HepG2 (cell line): ENCODE results near the gene CTDSP1. TPM values are rescaled to one million over a fixed set of nuclear protein-coding genes. Genes with fewer than 3 reads are reported as not detected.
A peak's percentile ranks its signal among the peaks of the same experiment; 100 is the strongest.

Experiments used
- CCAR2 ChIP-seq: fragments of 200-400 bp; formaldehyde crosslinking; optimal IDR thresholded peaks from 2 replicates; pipeline ENCODE3; 2018; ENCODE audit warnings: low read depth, mild to moderate bottlenecking, low read length, moderate library complexity
- CENPX ChIP-seq: sonication (generic); formaldehyde crosslinking; IDR thresholded peaks from 2 replicates; pipeline ENCODE4 v1.9.0; 2021; ENCODE audit warnings: mild to moderate bottlenecking, missing genetic modification reagents, moderate library complexity
- CHCHD3 ChIP-seq: sonication (generic); formaldehyde crosslinking; IDR thresholded peaks from 2 replicates; pipeline ENCODE4 v1.8.0; 2022; ENCODE audit warnings: mild to moderate bottlenecking, missing genetic modification reagents, moderate library complexity
- GATA4 ChIP-seq: sonication (generic); IDR thresholded peaks from 2 replicates; pipeline ENCODE4 v1.6.1; 2016; ENCODE audit warnings: antibody characterized with exemption, low read depth, borderline replicate concordance
- HMG20B ChIP-seq: conservative IDR thresholded peaks from 2 replicates; pipeline ENCODE4 v1.6.1; 2016; ENCODE audit warnings: missing genetic modification reagents, missing compliant biosample characterization
- IKZF1 ChIP-seq: fragments of 450-650 bp; IDR thresholded peaks from 2 replicates; pipeline ENCODE4 v1.7.1; 2016
- MATR3 ChIP-seq: sonication (generic); formaldehyde crosslinking; IDR thresholded peaks from 2 replicates; pipeline ENCODE4 v1.4.0; 2020; ENCODE audit warnings: missing genetic modification reagents
- NFE2 ChIP-seq: sonication (generic); formaldehyde crosslinking; IDR thresholded peaks from 2 replicates; pipeline ENCODE4 v1.4.0; 2020; ENCODE audit warnings: missing genetic modification reagents
- NR2F1 ChIP-seq, 2 experiments: fragments of 450-650 bp in 1 of 2; formaldehyde crosslinking in 1 of 2; IDR thresholded peaks; 2 replicates each; pipeline versions ENCODE4 v1.5.0 to v1.6.1; 2016 to 2020; ENCODE audit warnings: mild to moderate bottlenecking in 1 of 2, missing compliant biosample characterization in 1 of 2, missing genetic modification reagents in 1 of 2, moderate library complexity in 1 of 2
- SNAPC4 ChIP-seq: sonication (generic); formaldehyde crosslinking; IDR thresholded peaks from 2 replicates; pipeline ENCODE4 v1.4.0; 2020; ENCODE audit warnings: mild to moderate bottlenecking, missing genetic modification reagents
- SUZ12 ChIP-seq: fragments of 150-350 bp; IDR thresholded peaks from 2 replicates; pipeline ENCODE4 v1.6.1; 2014; ENCODE audit warnings: low read depth, low read length
- TCF7 ChIP-seq: sonication (generic); IDR thresholded peaks from 2 replicates; pipeline ENCODE4 v1.6.1; 2016; ENCODE audit warnings: antibody characterized with exemption, low read depth
- TEAD2 ChIP-seq: sonication (generic); formaldehyde crosslinking; IDR thresholded peaks from 2 replicates; pipeline ENCODE4 v1.9.0; 2021; ENCODE audit warnings: missing genetic modification reagents
- THRA ChIP-seq: sonication (generic); formaldehyde crosslinking; IDR thresholded peaks from 2 replicates; pipeline ENCODE4 v1.4.0; 2020; ENCODE audit warnings: missing genetic modification reagents, borderline replicate concordance
- ZNF354B ChIP-seq: sonication (generic); formaldehyde crosslinking; IDR thresholded peaks from 2 replicates; pipeline ENCODE4 v1.8.0; 2022; ENCODE audit warnings: mild to moderate bottlenecking, missing genetic modification reagents
- ZNF432 ChIP-seq: sonication (generic); formaldehyde crosslinking; IDR thresholded peaks from 2 replicates; pipeline ENCODE4 v1.5.0; 2020; ENCODE audit warnings: missing genetic modification reagents, mild to moderate bottlenecking, borderline replicate concordance
- ZNF44 ChIP-seq: sonication (generic); formaldehyde crosslinking; IDR thresholded peaks from 2 replicates; pipeline ENCODE4 v1.5.1; 2020; ENCODE audit warnings: mild to moderate bottlenecking, missing genetic modification reagents
- ZNF720 ChIP-seq: sonication (generic); formaldehyde crosslinking; IDR thresholded peaks from 2 replicates; pipeline ENCODE4 v1.4.0; 2020; ENCODE audit warnings: missing genetic modification reagents
- ZSCAN29 ChIP-seq: sonication (generic); formaldehyde crosslinking; conservative IDR thresholded peaks from 2 replicates; pipeline ENCODE4 v1.4.0; 2020; ENCODE audit warnings: mild to moderate bottlenecking, missing genetic modification reagents
- polyA plus RNA-seq, 8 experiments: library from polyadenylated mRNA; depleted of rRNA in 3 of 8; stranded (reverse) in 7 of 8; unstranded in 1 of 8; fragments of >200 nt; fragmentation: Illumina TruSeq in 4 of 8; extraction: Trizol in 4 of 8; gene quantifications; 2 replicates each; pipeline versions ENCODE4 v1.2.1 to v1.2.3, GENCODE V29; 2011 to 2016; ENCODE audit warnings: low read depth in 4 of 8, missing spikeins in 1 of 8, mixed read lengths in 1 of 8; ENCODE audit not compliant: insufficient read depth in 1 of 8
- total RNA-seq, 5 experiments: library from RNA; depleted of rRNA; stranded (reverse); fragments of >200 nt; fragmentation: Illumina TruSeq; extraction: Trizol; gene quantifications; 2 replicates each; pipeline ENCODE4 v1.2.3, GENCODE V29; 2016; ENCODE audit warnings: low read depth in 1 of 5
- TF ChIP-seq, protein P1 (sequence below): sonication (generic); formaldehyde crosslinking; IDR thresholded peaks from 2 replicates; pipeline ENCODE4 v1.4.0; 2020; ENCODE audit warnings: mild to moderate bottlenecking, missing genetic modification reagents
- TF ChIP-seq, protein P2 (sequence below): sonication (generic); formaldehyde crosslinking; IDR thresholded peaks from 2 replicates; pipeline ENCODE4 v1.5.0; 2020; ENCODE audit warnings: mild to moderate bottlenecking, missing genetic modification reagents

Gene CTDSP1
- total and polyA plus RNA-seq, 2 of the 13 experiments (the other 11 are each of a cell fraction or from before 2014, with no cell fraction given) = 91.0 to 268 TPM

DNA sequence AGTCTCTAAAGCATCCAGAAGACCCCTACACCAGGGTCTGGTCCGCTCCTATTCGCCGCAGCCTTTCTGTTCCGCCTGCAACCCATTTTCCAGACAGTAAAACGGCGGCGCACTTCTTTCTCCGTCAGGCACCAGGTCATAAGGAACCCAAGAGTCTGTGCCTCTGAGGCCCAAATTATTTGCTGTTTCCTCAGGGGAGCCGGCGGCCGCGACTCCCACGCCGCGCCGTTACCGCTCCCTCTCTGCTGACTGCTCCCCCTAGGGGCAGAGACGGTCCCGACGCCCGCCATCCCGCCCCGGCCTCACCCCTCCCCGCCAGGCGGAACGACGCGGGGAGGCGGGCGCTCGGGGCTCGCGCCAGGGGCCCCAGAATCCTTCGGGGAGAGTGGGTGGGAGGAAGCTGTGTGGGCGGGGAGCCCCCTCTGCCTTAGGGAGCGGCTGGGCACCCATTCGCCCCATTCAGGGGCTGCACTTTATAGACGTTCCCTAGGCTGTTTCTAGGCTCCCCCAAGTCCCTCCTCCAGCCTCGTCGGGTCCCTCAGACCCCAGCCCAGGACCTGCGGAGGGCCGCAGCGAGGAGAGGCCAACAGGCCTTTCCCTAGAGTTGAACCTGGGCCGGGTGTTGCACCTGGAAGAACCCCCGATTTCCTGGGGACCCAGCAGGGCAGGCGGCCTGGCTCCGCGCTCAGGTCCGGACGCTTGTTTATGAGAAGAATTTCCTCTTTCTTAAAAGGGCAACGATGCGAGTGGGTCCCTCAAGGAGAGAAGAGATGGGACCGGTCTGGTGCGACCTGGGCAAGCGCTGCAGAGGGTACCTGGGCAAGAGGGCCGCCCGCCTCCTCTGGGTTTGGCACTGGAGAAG is 3.6 kb upstream of the CTDSP1 start (continued):
- peak; percentile 83; the same call in 1 of the 2 replicates for TF ChIP-seq SNAPC4 (CRISPR knock-in tag)
- TF ChIP-seq TEAD2 (CRISPR knock-in tag) = 0 out of 2 replicates have a peak, but pooled peaks have one; percentile 47
- no peak for TF ChIP-seq ZNF354B (CRISPR knock-in tag)
- peak; percentile 29; the same call in 1 of the 2 replicates for TF ChIP-seq HMG20B
- TF ChIP-seq ZSCAN29 = peak; percentile 93
- TF ChIP-seq ZNF432 (CRISPR knock-in tag) = no peak
- TF ChIP-seq CENPX = no peak
- no peak for TF ChIP-seq NFE2 (CRISPR knock-in tag)
- peak; percentile 86 for TF ChIP-seq THRA
- TF ChIP-seq ZNF44 (CRISPR knock-in tag) = no peak; the same call in 1 of the 2 replicates
- no peak for TF ChIP-seq CHCHD3
- TF ChIP-seq GATA4 = no peak
- no peak for TF ChIP-seq SUZ12
- TF ChIP-seq NR2F1 (CRISPR knock-in tag; IDR thresholded peaks at IDR 0.05) = peak in 1 of 2 experiments; percentile 55; a peak in 2 of 4 replicates
- no peak for TF ChIP-seq IKZF1
- TF ChIP-seq CCAR2 = no peak
- no peak for TF ChIP-seq TCF7
- 0 out of 2 replicates have a peak, but pooled peaks have one; percentile 73 for TF ChIP-seq ZNF720 (CRISPR knock-in tag)
- TF ChIP-seq, protein P1, sequence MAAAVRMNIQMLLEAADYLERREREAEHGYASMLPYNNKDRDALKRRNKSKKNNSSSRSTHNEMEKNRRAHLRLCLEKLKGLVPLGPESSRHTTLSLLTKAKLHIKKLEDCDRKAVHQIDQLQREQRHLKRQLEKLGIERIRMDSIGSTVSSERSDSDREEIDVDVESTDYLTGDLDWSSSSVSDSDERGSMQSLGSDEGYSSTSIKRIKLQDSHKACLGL (CRISPR knock-in tag) = peak; percentile 71; the same call in 1 of the 2 replicates
- TF ChIP-seq, protein P2, sequence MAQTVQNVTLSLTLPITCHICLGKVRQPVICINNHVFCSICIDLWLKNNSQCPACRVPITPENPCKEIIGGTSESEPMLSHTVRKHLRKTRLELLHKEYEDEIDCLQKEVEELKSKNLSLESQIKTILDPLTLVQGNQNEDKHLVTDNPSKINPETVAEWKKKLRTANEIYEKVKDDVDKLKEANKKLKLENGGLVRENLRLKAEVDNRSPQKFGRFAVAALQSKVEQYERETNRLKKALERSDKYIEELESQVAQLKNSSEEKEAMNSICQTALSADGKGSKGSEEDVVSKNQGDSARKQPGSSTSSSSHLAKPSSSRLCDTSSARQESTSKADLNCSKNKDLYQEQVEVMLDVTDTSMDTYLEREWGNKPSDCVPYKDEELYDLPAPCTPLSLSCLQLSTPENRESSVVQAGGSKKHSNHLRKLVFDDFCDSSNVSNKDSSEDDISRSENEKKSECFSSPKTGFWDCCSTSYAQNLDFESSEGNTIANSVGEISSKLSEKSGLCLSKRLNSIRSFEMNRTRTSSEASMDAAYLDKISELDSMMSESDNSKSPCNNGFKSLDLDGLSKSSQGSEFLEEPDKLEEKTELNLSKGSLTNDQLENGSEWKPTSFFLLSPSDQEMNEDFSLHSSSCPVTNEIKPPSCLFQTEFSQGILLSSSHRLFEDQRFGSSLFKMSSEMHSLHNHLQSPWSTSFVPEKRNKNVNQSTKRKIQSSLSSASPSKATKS (CRISPR knock-in tag) = no peak
- no peak for TF ChIP-seq MATR3 (CRISPR knock-in tag)
